Heart left ventricle (tissue), 13 donors: ENCODE data around the gene SRGAP1.

Source experiments
- CTCF ChIP-seq, 12 donors: fragments of 200-600 bp; sonication (generic) in 4 of 12; IDR thresholded peaks; one replicate each; pipeline versions ENCODE4 v1.5.0 to v1.8.0; 2018 to 2022; ENCODE audit warnings: antibody characterized with exemption in 12 of 12, mild to moderate bottlenecking in 5 of 12
- POLR2A ChIP-seq, 2 donors: fragments of 450-650 bp; IDR thresholded peaks; one replicate each; pipeline ENCODE4 v1.6.1; 2017; ENCODE audit warnings: antibody characterized with exemption in 2 of 2, mild to moderate bottlenecking in 2 of 2, moderate library complexity in 2 of 2
- donor health status: ischemic (EF 13 %, LVEDD 7.1; RV severe dilation, severe dysfunction).
- donor health status: DM: no; HTN: yes; CAD: no.
- donor health status: DM: no; HTN: no; CAD: no.
- donor health status: ischemic (EF 25% LVEDD 6.9; RV normal size, moderate dysfunction).
- donor health status: ischemic (EF 25% LVEDD 5.7; RV mildly dilated, moderate dysfunction).
- donor health status: ischemic (EF 35%, LVEDD 5.7; RV mildly dilated, moderate dysfunction).
- donor health status: nonischemic (EF 11% LVEDD 7.7; RV severe dilation, severe dysfunction).
- donor health status: DM: yes; HTN: yes; CAD: no.
- donor health status: PGD.
- donor health status: ischemic (EF 29% LVEDD 5.4; RV normal size, mild dysfunction).
- donor health status: nonischemic (EF 23%, LVEDD 6.1; RV moderate dilation, normal function).

GRCh38 chr12:64139021-64139420 is 294.5 kb downstream of the SRGAP1 start:
- TF ChIP-seq CTCF (IDR thresholded peaks at IDR 0.05) (no peak), POLR2A (IDR thresholded peaks at IDR 0.05) (no peak)
